Measurements from ENCODE around the gene BRICD5. TPM values are rescaled to one million over a fixed set of nuclear protein-coding genes. Genes with fewer than 3 reads are reported as not detected.

Gene BRICD5
- total and polyA plus RNA-seq, 2 of the 13 experiments (the other 11 are each of a cell fraction or from before 2014, with no cell fraction given) = 1.6 to 5.8 TPM

- no peak for TF ChIP-seq KDM5A (IDR thresholded peaks at IDR 0.05; ENCODE audit: borderline replicate concordance, low read length)
- no peak for TF ChIP-seq MLLT10 (CRISPR knock-in tag; IDR thresholded peaks at IDR 0.05)
- no peak for TF ChIP-seq SRSF9 (IDR thresholded peaks at IDR 0.05; ENCODE audit: borderline replicate concordance, insufficient read depth, low read depth, low read length, poor library complexity, severe bottlenecking)
- TF ChIP-seq IRF1 (CRISPR knock-in tag; IDR thresholded peaks at IDR 0.05; ENCODE audit: low read depth) = no peak
- TF ChIP-seq AGO1 (IDR thresholded peaks at IDR 0.05; ENCODE audit: low read depth, low read length, poor library complexity, severe bottlenecking) = no peak
- no peak for TF ChIP-seq ATAD3A (CRISPR knock-in tag; IDR thresholded peaks at IDR 0.05)
- TF ChIP-seq SMAD9 (CRISPR knock-in tag; IDR thresholded peaks at IDR 0.05) = no peak
- TF ChIP-seq SNAPC2 (CRISPR knock-in tag; IDR thresholded peaks at IDR 0.05) = no peak
- TF ChIP-seq GLMP (CRISPR knock-in tag; IDR thresholded peaks at IDR 0.05; ENCODE audit: borderline replicate concordance) = no peak
- TF ChIP-seq ZBTB34 (CRISPR knock-in tag; IDR thresholded peaks at IDR 0.05) = no peak
- no peak for TF ChIP-seq ZNF326 (CRISPR knock-in tag; IDR thresholded peaks at IDR 0.05; ENCODE audit: borderline replicate concordance)
- no peak for TF ChIP-seq ZBTB7A (CRISPR knock-in tag; IDR thresholded peaks at IDR 0.05)
- no peak for TF ChIP-seq AGO2 (optimal IDR thresholded peaks at IDR 0.05; ENCODE audit: low read depth, low read length)
- no peak for TF ChIP-seq ZNF510 (CRISPR knock-in tag; IDR thresholded peaks at IDR 0.05; ENCODE audit: low read depth)
- no peak for TF ChIP-seq FLYWCH1 (CRISPR knock-in tag; IDR thresholded peaks at IDR 0.05)
- TF ChIP-seq BCLAF1 (IDR thresholded peaks at IDR 0.05) = no peak
- TF ChIP-seq ZMYM2 (CRISPR knock-in tag; IDR thresholded peaks at IDR 0.05) = peak; percentile 91
- TF ChIP-seq TFDP1 (CRISPR knock-in tag; IDR thresholded peaks at IDR 0.05; ENCODE audit: borderline replicate concordance) = no peak
- no peak for TF ChIP-seq NRL (CRISPR knock-in tag; IDR thresholded peaks at IDR 0.05; ENCODE audit: borderline replicate concordance)
- TF ChIP-seq KDM3A (CRISPR knock-in tag; IDR thresholded peaks at IDR 0.05; ENCODE audit: low read depth) = no peak
- TF ChIP-seq KDM2A (CRISPR knock-in tag; IDR thresholded peaks at IDR 0.05; ENCODE audit: borderline replicate concordance, low read depth) = peak; percentile 19; the same call in 1 of the 2 replicates
- TF ChIP-seq ZFP41 (CRISPR knock-in tag; IDR thresholded peaks at IDR 0.05; ENCODE audit: borderline replicate concordance) = no peak
- TF ChIP-seq ZNF674 (CRISPR knock-in tag; IDR thresholded peaks at IDR 0.05; ENCODE audit: low read depth) = no peak
- TF ChIP-seq PHF20 (CRISPR knock-in tag; IDR thresholded peaks at IDR 0.05) = no peak
Measured at GRCh38 chr16:2194852-2195321, 15.8 kb downstream of the BRICD5 start (continued).
